K562 (cell line): ENCODE data around the gene APC2. TPM values are rescaled to one million over a fixed set of nuclear protein-coding genes. Genes with fewer than 3 reads are reported as not detected.

Experiments
- ARID4B ChIP-seq: sonication (generic); formaldehyde crosslinking; IDR thresholded peaks from 2 replicates; pipeline ENCODE4 v1.8.0; 2022; ENCODE audit warnings: mild to moderate bottlenecking, missing genetic modification reagents
- DPF2 ChIP-seq: fragments of 450-650 bp; IDR thresholded peaks from 2 replicates; pipeline ENCODE4 v1.6.1; 2016
- EGR1 ChIP-seq: fragments of 450-650 bp; conservative IDR thresholded peaks from 2 replicates; pipeline ENCODE4 v1.6.1; 2017; ENCODE audit warnings: mild to moderate bottlenecking
- HNRNPK ChIP-seq: fragments of 200-400 bp; formaldehyde crosslinking; IDR thresholded peaks from one replicate; pipeline ENCODE4 v1.6.1; 2018; ENCODE audit warnings: mild to moderate bottlenecking, low read depth, low read length; ENCODE audit not compliant: poor library complexity, severe bottlenecking
- HNRNPL ChIP-seq: fragments of 200-400 bp; formaldehyde crosslinking; IDR thresholded peaks from 2 replicates; pipeline ENCODE4 v1.6.1; 2017; ENCODE audit warnings: low read depth, mild to moderate bottlenecking, low read length
- MTA1 ChIP-seq: fragments of 450-650 bp; IDR thresholded peaks from 2 replicates; pipeline ENCODE4 v1.6.1; 2017; ENCODE audit warnings: borderline replicate concordance
- MTA3 ChIP-seq: fragments of 450-650 bp; formaldehyde crosslinking; IDR thresholded peaks from 2 replicates; pipeline ENCODE4 v1.6.1; 2017; ENCODE audit warnings: mild to moderate bottlenecking, borderline replicate concordance
- NBN ChIP-seq: fragments of 450-650 bp; IDR thresholded peaks from 2 replicates; pipeline ENCODE4 v1.6.1; 2016; ENCODE audit warnings: low read depth, mild to moderate bottlenecking
- NFRKB ChIP-seq: fragments of 450-650 bp; IDR thresholded peaks from 2 replicates; pipeline ENCODE4 v1.6.1; 2016; ENCODE audit warnings: low read depth
- RAD51 ChIP-seq: fragments of 450-650 bp; IDR thresholded peaks from 2 replicates; pipeline ENCODE4 v1.7.1; 2016; ENCODE audit warnings: low read depth, mild to moderate bottlenecking, borderline replicate concordance
- RBM15 ChIP-seq: fragments of 200-400 bp; formaldehyde crosslinking; IDR thresholded peaks from 2 replicates; pipeline ENCODE4 v1.6.1; 2018; ENCODE audit warnings: mild to moderate bottlenecking, low read length, moderate library complexity; ENCODE audit not compliant: insufficient read depth
- SIX5 ChIP-seq, 2 experiments: IDR thresholded peaks; 2 replicates each; pipeline ENCODE4 v1.6.1; 2011; ENCODE audit warnings: low read length in 2 of 2, borderline replicate concordance in 1 of 2, low read depth in 1 of 2, mild to moderate bottlenecking in 1 of 2, moderate library complexity in 1 of 2; ENCODE audit not compliant: insufficient read depth in 1 of 2
- WHSC1 ChIP-seq: IDR thresholded peaks from one replicate; pipeline ENCODE4 v1.6.1; 2012; ENCODE audit warnings: low read length, control low read depth, inconsistent platforms
- YY1 ChIP-seq, 3 experiments: IDR thresholded peaks; 2 replicates each; pipeline ENCODE4 v1.6.1; 2011; ENCODE audit warnings: low read length in 2 of 3, mild to moderate bottlenecking in 2 of 3, moderate library complexity in 2 of 3, borderline replicate concordance in 1 of 3, control low read depth in 1 of 3, low read depth in 1 of 3; ENCODE audit not compliant: insufficient read depth in 3 of 3, insufficient replicate concordance in 2 of 3, control insufficient read depth in 1 of 3, insufficient read length in 1 of 3; ENCODE audit errors: extremely low read depth in 1 of 3
- ZC3H11A ChIP-seq: IDR thresholded peaks from 2 replicates; pipeline ENCODE4 v1.6.1; 2012; ENCODE audit warnings: low read depth, low read length, improper control_type of control experiment
- ZNF217 ChIP-seq: sonication (generic); formaldehyde crosslinking; IDR thresholded peaks from 2 replicates; pipeline ENCODE4 v1.8.0; 2022; ENCODE audit warnings: mild to moderate bottlenecking, missing genetic modification reagents
- ZNF408 ChIP-seq: fragments of 250-450 bp; sonication (Bioruptor Pico); IDR thresholded peaks from 2 replicates; pipeline ENCODE4 v1.4.0; 2020; ENCODE audit warnings: low read depth, mild to moderate bottlenecking, moderate library complexity
- ZNF668 ChIP-seq: fragments of 250-450 bp; sonication (Bioruptor Pico); IDR thresholded peaks from 2 replicates; pipeline ENCODE4 v1.8.0; 2022; ENCODE audit warnings: mild to moderate bottlenecking, inconsistent platforms
- polyA plus RNA-seq, 8 experiments: library from polyadenylated mRNA; depleted of rRNA in 4 of 8; stranded (reverse) in 5 of 8; unstranded in 3 of 8; fragments of >200 nt; fragmentation: Nextera tagmentation in 2 of 8; fragmentation: Illumina TruSeq in 1 of 8; extraction: Ambion mirVana in 2 of 8; extraction: Trizol in 1 of 8; gene quantifications; 2 replicates each; pipeline versions ENCODE4 v1.2.1 to v1.2.3, GENCODE V29; 2011 to 2014; ENCODE audit warnings: inconsistent platforms in 1 of 8, missing spikeins in 1 of 8
- total RNA-seq, 7 experiments: library from RNA; depleted of rRNA in 6 of 7; stranded (reverse); fragments of >200 nt in 6 of 7; fragmentation: Illumina TruSeq in 2 of 7; extraction: Trizol in 2 of 7; gene quantifications; 2 replicates each; pipeline versions ENCODE4 v1.2.1 to v1.2.3, GENCODE V29; 2011 to 2021; ENCODE audit warnings: low replicate concordance in 1 of 7
- TF ChIP-seq, protein P1 (sequence below), 3 experiments: fragments of 200-800 bp in 1 of 3; sonication (Bioruptor generic) in 1 of 3; sonication (generic) in 1 of 3; formaldehyde crosslinking in 1 of 3; IDR thresholded peaks; 2 replicates each; pipeline versions ENCODE4 v1.6.1 to v1.8.0; 2016 to 2022; ENCODE audit warnings: mild to moderate bottlenecking in 2 of 3, missing compliant biosample characterization in 2 of 3, missing genetic modification characterization in 2 of 3, missing genetic modification reagents in 1 of 3
- TF ChIP-seq, protein P2 (sequence below), 2 experiments: IDR thresholded peaks in 1 of 2; conservative IDR thresholded peaks in 1 of 2; 2 replicates each; pipeline ENCODE4 v1.6.1; 2016; ENCODE audit warnings: low read depth in 2 of 2, mild to moderate bottlenecking in 1 of 2, missing compliant biosample characterization in 1 of 2, missing genetic modification characterization in 1 of 2, moderate library complexity in 1 of 2

Gene APC2
- total and polyA plus RNA-seq, 9 of the 15 experiments (the other 6 are each of a cell fraction or from before 2014, with no cell fraction given) = 0.01 to 0.40 (median 0.05) TPM; not detected in 3

GRCh38 chr19:1434577-1435060 lies 15.3 kb upstream of the APC2 start (continued):
- no peak for TF ChIP-seq SIX5 (IDR thresholded peaks at IDR 0.05; ENCODE audit: borderline replicate concordance in 1 of 2, insufficient read depth in 1 of 2, low read depth in 1 of 2, low read length in 2 of 2)
- no peak for TF ChIP-seq ZNF668 (CRISPR knock-in tag)
- TF ChIP-seq NFRKB = no peak
- TF ChIP-seq, protein P1, sequence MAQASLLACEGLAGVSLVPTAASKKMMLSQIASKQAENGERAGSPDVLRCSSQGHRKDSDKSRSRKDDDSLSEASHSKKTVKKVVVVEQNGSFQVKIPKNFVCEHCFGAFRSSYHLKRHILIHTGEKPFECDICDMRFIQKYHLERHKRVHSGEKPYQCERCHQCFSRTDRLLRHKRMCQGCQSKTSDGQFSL (CRISPR knock-in tag; IDR thresholded peaks at IDR 0.05) = peak; percentile 86
- TF ChIP-seq, protein P1 (tag; IDR thresholded peaks at IDR 0.05) = no peak
- TF ChIP-seq RBM15 = no peak
- TF ChIP-seq, protein P2, sequence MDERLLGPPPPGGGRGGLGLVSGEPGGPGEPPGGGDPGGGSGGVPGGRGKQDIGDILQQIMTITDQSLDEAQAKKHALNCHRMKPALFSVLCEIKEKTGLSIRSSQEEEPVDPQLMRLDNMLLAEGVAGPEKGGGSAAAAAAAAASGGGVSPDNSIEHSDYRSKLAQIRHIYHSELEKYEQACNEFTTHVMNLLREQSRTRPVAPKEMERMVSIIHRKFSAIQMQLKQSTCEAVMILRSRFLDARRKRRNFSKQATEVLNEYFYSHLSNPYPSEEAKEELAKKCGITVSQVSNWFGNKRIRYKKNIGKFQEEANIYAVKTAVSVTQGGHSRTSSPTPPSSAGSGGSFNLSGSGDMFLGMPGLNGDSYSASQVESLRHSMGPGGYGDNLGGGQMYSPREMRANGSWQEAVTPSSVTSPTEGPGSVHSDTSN (CRISPR knock-in tag; IDR thresholded peaks at IDR 0.05; ENCODE audit: low read depth) = no peak
- TF ChIP-seq, protein P2 (tag; conservative IDR thresholded peaks at IDR 0.05; ENCODE audit: low read depth) = no peak
- no peak for TF ChIP-seq DPF2
- no peak for TF ChIP-seq MTA1
- no peak for TF ChIP-seq ARID4B (CRISPR knock-in tag)
- TF ChIP-seq ZNF408 (CRISPR knock-in tag) = no peak
- TF ChIP-seq ZNF217 (CRISPR knock-in tag) = no peak
- TF ChIP-seq ZC3H11A = no peak
- no peak for TF ChIP-seq WHSC1
- TF ChIP-seq HNRNPL = 0 out of 2 replicates have a peak, but pooled peaks have one; percentile 41
- TF ChIP-seq MTA3 = no peak
- no peak for TF ChIP-seq NBN
- TF ChIP-seq EGR1 = no peak
- TF ChIP-seq HNRNPK = no peak
- TF ChIP-seq YY1 (IDR thresholded peaks at IDR 0.05; ENCODE audit: borderline replicate concordance in 1 of 3, control insufficient read depth in 1 of 3, extremely low read depth in 1 of 3, insufficient read depth in 3 of 3, insufficient read length in 1 of 3, insufficient replicate concordance in 2 of 3, low read depth in 1 of 3, low read length in 2 of 3) = no peak
- no peak for TF ChIP-seq RAD51
